Suprapubic skin (tissue), 4 donors: ENCODE results near the gene SLC28A1. TPM values are rescaled to one million over a fixed set of nuclear protein-coding genes. Genes with fewer than 3 reads are reported as not detected.

Source experiments
- DNase-seq, 2 donors: peaks; one replicate each; pipeline ENCODE4 v3.0.0-alpha.2; 2019; ENCODE audit warnings: low spot score in 2 of 2
- H3K27ac ChIP-seq: fragments of 200-600 bp; sonication (generic); one replicate; pipeline ENCODE4 v1.5.1; 2019
- H3K27me3 ChIP-seq: fragments of 200-600 bp; sonication (generic); one replicate; pipeline ENCODE4 v1.5.1; 2019
- H3K36me3 ChIP-seq: fragments of 200-600 bp; sonication (generic); one replicate; pipeline ENCODE4 v1.5.1; 2019
- H3K4me1 ChIP-seq: fragments of 200-600 bp; sonication (generic); one replicate; pipeline ENCODE4 v1.5.1; 2019
- H3K4me3 ChIP-seq: fragments of 200-600 bp; sonication (generic); one replicate; pipeline ENCODE4 v1.5.1; 2019; ENCODE audit warnings: mild to moderate bottlenecking
- H3K9me3 ChIP-seq: fragments of 200-600 bp; sonication (generic); one replicate; pipeline ENCODE4 v1.5.1; 2019
- CTCF ChIP-seq, 2 donors: fragments of 200-600 bp in 1 of 2; fragments of 450-650 bp in 1 of 2; sonication (generic) in 1 of 2; IDR thresholded peaks; one replicate each; pipeline ENCODE4 v1.5.1; 2016 to 2019; ENCODE audit warnings: antibody characterized with exemption in 2 of 2, mild to moderate bottlenecking in 1 of 2, moderate library complexity in 1 of 2
- EP300 ChIP-seq: sonication (generic); formaldehyde crosslinking; IDR thresholded peaks from one replicate; pipeline ENCODE4 v1.6.1; 2017; ENCODE audit warnings: antibody characterized with exemption
- POLR2A ChIP-seq, 2 donors: fragments of 450-650 bp; IDR thresholded peaks; one replicate each; pipeline ENCODE4 v1.6.1; 2017; ENCODE audit warnings: antibody characterized with exemption in 2 of 2, mild to moderate bottlenecking in 2 of 2, moderate library complexity in 2 of 2
- POLR2AphosphoS5 ChIP-seq, 3 donors: sonication (generic); formaldehyde crosslinking; IDR thresholded peaks; one replicate each; pipeline ENCODE4 v1.6.1; 2017; ENCODE audit warnings: antibody characterized with exemption in 3 of 3
- WGBS: methylation state at CpG from one replicate; pipeline ENCODE4 v1.1.5; 2018; 5-methylcytosine and 5-hydroxymethylcytosine counted together
- total RNA-seq, 4 donors: library from RNA; depleted of rRNA; stranded (reverse); fragments of >200 nt; gene quantifications; one replicate each; pipeline ENCODE4 v1.1.0, GENCODE V29; 2016

SLC28A1 gene
- total RNA-seq, 4 donors from 2014 or later = not detected

- no peak for DNase-seq
- Histone ChIP-seq H3K9me3 (no peaks in the 10 kb centered on the region), H3K4me3 (no peak overlapping the region), H3K4me1 (no peaks in the 10 kb centered on the region), H3K27ac (no peak overlapping the region), H3K27me3 (no peaks in the 10 kb centered on the region), H3K36me3 (no peaks in the 10 kb centered on the region)
- 88% methylated on average over 1 of the region's 1 CpG for WGBS
- no peak for TF ChIP-seq POLR2AphosphoS5 (IDR thresholded peaks at IDR 0.05)
- TF ChIP-seq EP300 = no peak
- TF ChIP-seq POLR2A (IDR thresholded peaks at IDR 0.05) = no peak
- no peak for TF ChIP-seq CTCF (IDR thresholded peaks at IDR 0.05)
These were observed 2.5 kb downstream of the SLC28A1 start for GRCh38 chr15:84886984-84887299.

- TF ChIP-seq POLR2A (IDR thresholded peaks at IDR 0.05) = no peak
- TF ChIP-seq POLR2AphosphoS5 (IDR thresholded peaks at IDR 0.05) = no peak
- TF ChIP-seq EP300 = no peak
- no peak for TF ChIP-seq CTCF (IDR thresholded peaks at IDR 0.05)
- Histone ChIP-seq H3K4me3 (no peak overlapping the region), H3K27ac (no peak overlapping the region), H3K9me3 (no peaks in the 10 kb centered on the region), H3K36me3 (no peaks in the 10 kb centered on the region), H3K4me1 (no peaks in the 10 kb centered on the region), H3K27me3 (no peaks in the 10 kb centered on the region)
- DNase-seq = no peak
- 82% methylated on average over 4 of the region's 4 CpGs for WGBS
These were observed 3.5 kb downstream of the SLC28A1 start for GRCh38 chr15:84887938-84888337.

- 86% methylated on average over 10 of the region's 17 CpGs for WGBS
- TF ChIP-seq POLR2AphosphoS5 (IDR thresholded peaks at IDR 0.05) (no peak), EP300 (no peak), POLR2A (IDR thresholded peaks at IDR 0.05) (no peak), CTCF (IDR thresholded peaks at IDR 0.05) (no peak)
These were observed 4.2 kb downstream of the SLC28A1 start for GRCh38 chr15:84888639-84889038.

GRCh38 chr15:84889313-84889990, 5.0 kb downstream of the SLC28A1 start:
- TF ChIP-seq EP300 = no peak
- TF ChIP-seq CTCF (IDR thresholded peaks at IDR 0.05) = no peak
- no peak for TF ChIP-seq POLR2AphosphoS5 (IDR thresholded peaks at IDR 0.05)
- TF ChIP-seq POLR2A (IDR thresholded peaks at IDR 0.05) = no peak
- Histone ChIP-seq H3K4me3 (no peak overlapping the region), H3K9me3 (no peaks in the 10 kb centered on the region), H3K27ac (no peak overlapping the region), H3K36me3 (no peaks in the 10 kb centered on the region), H3K27me3 (no peaks in the 10 kb centered on the region), H3K4me1 (no peaks in the 10 kb centered on the region)
- WGBS = 92% methylated on average over 6 of the region's 8 CpGs
- DNase-seq = no peak

More at GRCh38 chr15:84888639-84889038, 4.2 kb downstream of the SLC28A1 start:
- Histone ChIP-seq H3K4me3 (no peak overlapping the region), H3K27ac (no peak overlapping the region), H3K4me1 (no peaks in the 10 kb centered on the region), H3K27me3 (no peaks in the 10 kb centered on the region), H3K36me3 (no peaks in the 10 kb centered on the region), H3K9me3 (no peaks in the 10 kb centered on the region)
- DNase-seq = no peak

GRCh38 chr15:84889991-84890669, 5.7 kb downstream of the SLC28A1 start:
- Histone ChIP-seq H3K4me3 (no peak overlapping the region), H3K27me3 (no peaks in the 10 kb centered on the region), H3K27ac (no peak overlapping the region), H3K36me3 (no peaks in the 10 kb centered on the region), H3K9me3 (no peaks in the 10 kb centered on the region), H3K4me1 (no peaks in the 10 kb centered on the region)
- TF ChIP-seq POLR2A (IDR thresholded peaks at IDR 0.05) = no peak
- TF ChIP-seq EP300 = no peak
- DNase-seq = no peak
- WGBS = 98% methylated on average over 6 of the region's 6 CpGs
